ENCODE results near the gene PCNX2. TPM values are rescaled to one million over a fixed set of nuclear protein-coding genes. Genes with fewer than 3 reads are reported as not detected.

The PCNX2 gene
- total RNA-seq, 3 donors from 2014 or later (not counting 1 experiment from before 2014, with no cell fraction given): 12.9 to 25.8 (median 16.0) TPM

DNA sequence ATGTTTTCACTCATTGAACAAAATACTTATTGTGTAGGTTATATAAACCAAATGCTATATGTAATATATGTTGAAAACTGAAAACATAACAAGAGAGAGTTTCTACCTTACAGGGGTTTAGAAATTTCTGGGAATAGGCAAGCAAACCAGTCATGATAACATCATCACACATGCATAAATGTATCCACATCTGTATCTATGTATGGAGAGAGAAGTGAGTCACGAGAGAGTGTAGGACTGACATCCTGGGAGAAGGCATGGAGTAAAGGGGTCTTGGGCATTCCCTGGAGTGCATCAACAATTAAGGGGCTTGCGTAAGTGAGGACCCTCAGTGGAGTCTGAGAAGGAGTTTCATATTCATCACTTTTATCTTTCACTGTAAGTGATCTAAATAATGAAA is 65.5 kb downstream of the PCNX2 start:
- TF ChIP-seq, protein P1, sequence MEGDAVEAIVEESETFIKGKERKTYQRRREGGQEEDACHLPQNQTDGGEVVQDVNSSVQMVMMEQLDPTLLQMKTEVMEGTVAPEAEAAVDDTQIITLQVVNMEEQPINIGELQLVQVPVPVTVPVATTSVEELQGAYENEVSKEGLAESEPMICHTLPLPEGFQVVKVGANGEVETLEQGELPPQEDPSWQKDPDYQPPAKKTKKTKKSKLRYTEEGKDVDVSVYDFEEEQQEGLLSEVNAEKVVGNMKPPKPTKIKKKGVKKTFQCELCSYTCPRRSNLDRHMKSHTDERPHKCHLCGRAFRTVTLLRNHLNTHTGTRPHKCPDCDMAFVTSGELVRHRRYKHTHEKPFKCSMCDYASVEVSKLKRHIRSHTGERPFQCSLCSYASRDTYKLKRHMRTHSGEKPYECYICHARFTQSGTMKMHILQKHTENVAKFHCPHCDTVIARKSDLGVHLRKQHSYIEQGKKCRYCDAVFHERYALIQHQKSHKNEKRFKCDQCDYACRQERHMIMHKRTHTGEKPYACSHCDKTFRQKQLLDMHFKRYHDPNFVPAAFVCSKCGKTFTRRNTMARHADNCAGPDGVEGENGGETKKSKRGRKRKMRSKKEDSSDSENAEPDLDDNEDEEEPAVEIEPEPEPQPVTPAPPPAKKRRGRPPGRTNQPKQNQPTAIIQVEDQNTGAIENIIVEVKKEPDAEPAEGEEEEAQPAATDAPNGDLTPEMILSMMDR (IDR thresholded peaks at IDR 0.05): no peak
- Histone ChIP-seq H3K27ac (ENCODE audit: low read length) (no peak overlapping the region), H3K4me1 (ENCODE audit: control insufficient read depth, insufficient read depth, low read length) (no peaks in the 10 kb centered on the region), H3K4me3 (ENCODE audit: low read length) (no peak overlapping the region), H3K27me3 (ENCODE audit: control insufficient read depth, insufficient read depth, low read length) (no peaks in the 10 kb centered on the region), H3K36me3 (ENCODE audit: control insufficient read depth, insufficient read depth, low read length) (peaks cover 3% of the 10 kb centered on the region), H3K9me3 (ENCODE audit: control insufficient read depth, insufficient read depth, low read length) (no peaks in the 10 kb centered on the region)
- H3K27me3 Mint-ChIP-seq (ENCODE audit: low read depth in 2 of 2): no peaks in the 10 kb centered on the region
- H3K27ac Mint-ChIP-seq: no peak overlapping the region
- no peaks in the 10 kb centered on the region for H3K36me3 Mint-ChIP-seq
- intact Hi-C loops (cut with micrococcal nuclease): no loop called here
- no peak for DNase-seq
- H3K4me3 Mint-ChIP-seq: no peak overlapping the region
- WGBS (ENCODE audit: insufficient coverage): 100% methylated on average over 1 of the region's 2 CpGs
- no peaks in the 10 kb centered on the region for H3K9me3 Mint-ChIP-seq
- peaks cover 0 to 12% of the 10 kb centered on the region in 2 donors for H3K4me1 Mint-ChIP-seq
- ATAC-seq: no peak

- no peaks in the 10 kb centered on the region for H3K9me3 ChIP-seq (ENCODE audit: control insufficient read depth, insufficient read depth, low read length)
- TF ChIP-seq, protein P1 (IDR thresholded peaks at IDR 0.05): no peak
- peaks cover 0 to 12% of the 10 kb centered on the region in 2 donors for H3K4me1 Mint-ChIP-seq
- no peaks in the 10 kb centered on the region for H3K27me3 Mint-ChIP-seq (ENCODE audit: low read depth in 2 of 2)
- ATAC-seq (no peak), DNase-seq (no peak)
- H3K4me3 ChIP-seq (ENCODE audit: low read length): no peak overlapping the region
- no peaks in the 10 kb centered on the region for H3K27me3 ChIP-seq (ENCODE audit: control insufficient read depth, insufficient read depth, low read length)
- no peaks in the 10 kb centered on the region for H3K9me3 Mint-ChIP-seq
- H3K27ac ChIP-seq (ENCODE audit: low read length): no peak overlapping the region
- no peaks in the 10 kb centered on the region for H3K4me1 ChIP-seq (ENCODE audit: control insufficient read depth, insufficient read depth, low read length)
- H3K27ac Mint-ChIP-seq: no peak overlapping the region
- WGBS (ENCODE audit: insufficient coverage): 92% methylated on average over 3 of the region's 3 CpGs
- intact Hi-C loops (cut with micrococcal nuclease): no loop called here
- peaks cover 3% of the 10 kb centered on the region for H3K36me3 ChIP-seq (ENCODE audit: control insufficient read depth, insufficient read depth, low read length)
- no peak overlapping the region for H3K4me3 Mint-ChIP-seq
- no peaks in the 10 kb centered on the region for H3K36me3 Mint-ChIP-seq
Observed at GRCh38 chr1:233229288-233229687, 66.2 kb downstream of the PCNX2 start.

GRCh38 chr1:233227930-233228465 is 67.5 kb downstream of the PCNX2 start:
- TF ChIP-seq, protein P1 (IDR thresholded peaks at IDR 0.05): no peak
- Mint-ChIP-seq H3K27ac (no peak overlapping the region), H3K36me3 (no peaks in the 10 kb centered on the region), H3K4me1 (peaks cover 0 to 12% of the 10 kb centered on the region in 2 donors), H3K4me3 (no peak overlapping the region), H3K9me3 (no peaks in the 10 kb centered on the region), H3K27me3 (ENCODE audit: low read depth in 2 of 2) (no peaks in the 10 kb centered on the region)
- Histone ChIP-seq H3K36me3 (ENCODE audit: control insufficient read depth, insufficient read depth, low read length) (peaks cover 3% of the 10 kb centered on the region), H3K4me3 (ENCODE audit: low read length) (no peak overlapping the region), H3K9me3 (ENCODE audit: control insufficient read depth, insufficient read depth, low read length) (no peaks in the 10 kb centered on the region), H3K27me3 (ENCODE audit: control insufficient read depth, insufficient read depth, low read length) (no peaks in the 10 kb centered on the region), H3K4me1 (ENCODE audit: control insufficient read depth, insufficient read depth, low read length) (no peaks in the 10 kb centered on the region), H3K27ac (ENCODE audit: low read length) (no peak overlapping the region)
- ATAC-seq (no peak), DNase-seq (no peak)
- WGBS (ENCODE audit: insufficient coverage): 77% methylated on average over 4 of the region's 4 CpGs
- intact Hi-C loops (cut with micrococcal nuclease): no loop called here

GRCh38 chr1:233224311-233224710 is 71.2 kb downstream of the PCNX2 start:
- H3K27ac Mint-ChIP-seq: no peak overlapping the region
- H3K4me1 Mint-ChIP-seq: peaks cover 0 to 12% of the 10 kb centered on the region in 2 donors

More at GRCh38 chr1:233224311-233224710, 71.2 kb downstream of the PCNX2 start:
- Histone ChIP-seq H3K36me3 (ENCODE audit: control insufficient read depth, insufficient read depth, low read length) (no peaks in the 10 kb centered on the region), H3K4me3 (ENCODE audit: low read length) (no peak overlapping the region), H3K4me1 (ENCODE audit: control insufficient read depth, insufficient read depth, low read length) (no peaks in the 10 kb centered on the region), H3K27me3 (ENCODE audit: control insufficient read depth, insufficient read depth, low read length) (no peaks in the 10 kb centered on the region), H3K27ac (ENCODE audit: low read length) (no peak overlapping the region), H3K9me3 (ENCODE audit: control insufficient read depth, insufficient read depth, low read length) (no peaks in the 10 kb centered on the region)
- H3K9me3 Mint-ChIP-seq: no peaks in the 10 kb centered on the region
- ATAC-seq: no peak
- no peaks in the 10 kb centered on the region for H3K36me3 Mint-ChIP-seq
- DNase-seq: no peak
- intact Hi-C loops (cut with micrococcal nuclease): no loop called here
- no peak overlapping the region for H3K4me3 Mint-ChIP-seq
- 95% methylated on average over 2 of the region's 3 CpGs for WGBS (ENCODE audit: insufficient coverage)
- TF ChIP-seq, protein P1 (IDR thresholded peaks at IDR 0.05): no peak
- H3K27me3 Mint-ChIP-seq (ENCODE audit: low read depth in 2 of 2): no peaks in the 10 kb centered on the region

Measured in natural killer cell (primary cell).